ENCODE results near the gene SETSIP. TPM values are rescaled to one million over a fixed set of nuclear protein-coding genes. Genes with fewer than 3 reads are reported as not detected.
"Not testable (repeated sequence)": the region's sequence is repeated elsewhere in the genome, so short reads cannot be mapped to it uniquely, and the experiment has no call there.

Gene SETSIP
- total and polyA plus RNA-seq, 2 donors (not counting 1 experiment from before 2014, with no cell fraction given): 0.12 to 0.17 TPM

DNA sequence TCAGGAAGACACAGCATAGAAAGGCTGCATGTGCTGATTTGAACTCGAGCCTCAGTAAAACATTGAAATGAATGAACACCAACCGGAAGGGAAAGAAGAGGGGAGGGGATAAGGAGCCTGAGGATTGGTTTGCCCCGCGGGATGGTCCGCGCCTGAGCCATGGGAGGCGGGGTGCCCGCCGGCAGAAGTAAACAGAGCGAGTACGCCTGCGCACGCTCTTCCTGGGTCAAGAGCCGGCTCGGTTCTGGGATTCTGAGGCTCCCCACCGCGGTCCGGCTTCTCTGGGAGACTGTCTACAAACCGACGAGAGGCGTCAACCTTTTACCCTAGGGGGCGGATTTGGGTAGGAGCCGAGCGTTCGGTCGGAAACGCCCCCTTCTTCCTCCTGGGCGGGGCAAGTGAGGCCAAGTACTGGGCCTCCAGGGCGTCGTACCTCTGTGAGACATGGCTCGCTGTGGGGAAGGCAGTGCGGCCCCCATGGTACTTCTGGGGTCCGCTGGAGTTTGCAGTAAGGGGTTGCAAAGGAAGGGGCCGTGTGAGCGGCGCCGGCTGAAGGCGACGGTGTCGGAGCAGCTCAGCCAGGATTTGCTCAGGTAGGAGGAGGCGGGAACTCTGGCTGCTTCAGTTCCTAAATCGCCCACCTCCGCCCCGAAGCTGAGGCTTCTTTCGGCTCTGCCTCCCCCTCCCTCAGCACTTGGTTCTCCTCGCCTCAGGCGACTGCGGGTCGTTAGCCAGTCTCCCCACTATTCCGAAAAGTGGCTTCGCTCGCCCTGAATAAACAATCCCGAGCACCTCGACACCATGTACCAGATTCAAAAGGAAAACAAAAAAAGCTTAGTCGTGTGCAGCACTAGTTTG lies 5.1 kb upstream of the SETSIP start, which contains the start of gene BTBD8:
BTBD8 (plus strand) TSS at position 218 of the 858 bp plus-strand sequence; CDS start at position 445, 227 bp downstream.
- no peaks in the 10 kb centered on the region for H3K9me3 ChIP-seq (ENCODE audit: control insufficient read depth, insufficient read depth, low read depth, low read length)
- no peaks in the 10 kb centered on the region for H3K27me3 ChIP-seq (ENCODE audit: control insufficient read depth, insufficient read depth, low read length)
- H3K27ac ChIP-seq (ENCODE audit: insufficient read depth, low read length): peak within 1 kb of the TSS; percentile 17

GRCh38 chr1:92079441-92079840 lies 4.2 kb upstream of the SETSIP start:
- TF ChIP-seq CTCF (conservative IDR thresholded peaks at IDR 0.05 in 1 of 2, IDR thresholded peaks at IDR 0.05 in 1 of 2; ENCODE audit: low read depth in 1 of 2, low read length in 2 of 2) (no peak), EZH2 (IDR thresholded peaks at IDR 0.05; ENCODE audit: low read length, missing control alignments) (no peak)
- no peak for DNase-seq (ENCODE audit: low read depth in 2 of 2)
- H3K4me2 ChIP-seq (ENCODE audit: extremely low read depth, insufficient read depth, low read length): peak overlapping the region; percentile 15
- H3K9me3 ChIP-seq (ENCODE audit: control insufficient read depth, insufficient read depth, low read depth, low read length): no peaks in the 10 kb centered on the region
- peak overlapping the region; percentile 77 for H2AFZ ChIP-seq (ENCODE audit: low read length)
- no peaks in the 10 kb centered on the region for H4K20me1 ChIP-seq (ENCODE audit: control insufficient read depth, extremely low read depth, insufficient read depth, low read length)
- no peaks in the 10 kb centered on the region for H3K27me3 ChIP-seq (ENCODE audit: control insufficient read depth, insufficient read depth, low read length)
- no peak overlapping the region for H3K9ac ChIP-seq (ENCODE audit: insufficient read depth, low read length)
- peak overlapping the region; percentile 67 to 94 (median 73) for H3K4me3 ChIP-seq (replicated peaks in 1 of 4; ENCODE audit: control extremely low read depth in 1 of 4, insufficient read depth in 1 of 4, low read depth in 3 of 4, low read length in 4 of 4)
- no peak overlapping the region for H3K27ac ChIP-seq (ENCODE audit: insufficient read depth, low read length)
- H3K4me1 ChIP-seq (ENCODE audit: control insufficient read depth, extremely low read depth, insufficient read depth, low read length): peaks cover 2% of the 10 kb centered on the region
- H3K36me3 ChIP-seq (ENCODE audit: control insufficient read depth, insufficient read depth, low read length): no peaks in the 10 kb centered on the region
- no peaks in the 10 kb centered on the region for H3K79me2 ChIP-seq (ENCODE audit: control insufficient read depth, insufficient read depth, low read length)

More for the DNA sequence above, 5.1 kb upstream of the SETSIP start, which contains the start of gene BTBD8:
- no peaks in the 10 kb centered on the region for H4K20me1 ChIP-seq (ENCODE audit: control insufficient read depth, extremely low read depth, insufficient read depth, low read length)
- peak within 1 kb of the TSS; percentile 90 for H3K4me2 ChIP-seq (ENCODE audit: extremely low read depth, insufficient read depth, low read length)
- peak; percentile 72 to 78 for DNase-seq (ENCODE audit: low read depth in 2 of 2)
- peak within 1 kb of the TSS; percentile 67 to 94 (median 73) for H3K4me3 ChIP-seq (replicated peaks in 1 of 4; ENCODE audit: control extremely low read depth in 1 of 4, insufficient read depth in 1 of 4, low read depth in 3 of 4, low read length in 4 of 4)
- no peaks in the 10 kb centered on the region for H3K36me3 ChIP-seq (ENCODE audit: control insufficient read depth, insufficient read depth, low read length)
- H2AFZ ChIP-seq (ENCODE audit: low read length): peak within 1 kb of the TSS; percentile 77
- H3K79me2 ChIP-seq (ENCODE audit: control insufficient read depth, insufficient read depth, low read length): no peaks in the 10 kb centered on the region
- peaks cover 2% of the 10 kb centered on the region for H3K4me1 ChIP-seq (ENCODE audit: control insufficient read depth, extremely low read depth, insufficient read depth, low read length)
- TF ChIP-seq CTCF (conservative IDR thresholded peaks at IDR 0.05 in 1 of 2, IDR thresholded peaks at IDR 0.05 in 1 of 2; ENCODE audit: low read depth in 1 of 2, low read length in 2 of 2): no peak
- no peak for TF ChIP-seq EZH2 (IDR thresholded peaks at IDR 0.05; ENCODE audit: low read length, missing control alignments)
- H3K9ac ChIP-seq (ENCODE audit: insufficient read depth, low read length): peak within 1 kb of the TSS; percentile 50

GRCh38 chr1:92078077-92078476 lies 2.9 kb upstream of the SETSIP start:
- not testable (repeated sequence) for H3K27ac ChIP-seq (ENCODE audit: insufficient read depth, low read length); H3K4me3 ChIP-seq (replicated peaks in 1 of 4; ENCODE audit: control extremely low read depth in 1 of 4, insufficient read depth in 1 of 4, low read depth in 3 of 4, low read length in 4 of 4); H3K4me1 ChIP-seq (ENCODE audit: control insufficient read depth, extremely low read depth, insufficient read depth, low read length); H3K79me2 ChIP-seq (ENCODE audit: control insufficient read depth, insufficient read depth, low read length); H4K20me1 ChIP-seq (ENCODE audit: control insufficient read depth, extremely low read depth, insufficient read depth, low read length); H3K9ac ChIP-seq (ENCODE audit: insufficient read depth, low read length); H2AFZ ChIP-seq (ENCODE audit: low read length); H3K36me3 ChIP-seq (ENCODE audit: control insufficient read depth, insufficient read depth, low read length); DNase-seq (ENCODE audit: low read depth in 2 of 2); H3K4me2 ChIP-seq (ENCODE audit: extremely low read depth, insufficient read depth, low read length); H3K27me3 ChIP-seq (ENCODE audit: control insufficient read depth, insufficient read depth, low read length); H3K9me3 ChIP-seq (ENCODE audit: control insufficient read depth, insufficient read depth, low read depth, low read length)
